BLaER1 (cell line): Measurements from ENCODE around the gene CENPE.
"Not testable (repeated sequence)": the region's sequence is repeated elsewhere in the genome, so short reads cannot be mapped to it uniquely, and the experiment has no call there.

Source experiments
- H3K27ac ChIP-seq: shearing (Covaris generic); formaldehyde crosslinking; 2 replicates; pipeline ENCODE4 v1.8.1; 2022
- H3K27me3 ChIP-seq: shearing (Covaris generic); formaldehyde crosslinking; 2 replicates; pipeline ENCODE4 v1.8.1; 2022
- H3K36me3 ChIP-seq: shearing (Covaris generic); formaldehyde crosslinking; 2 replicates; pipeline ENCODE4 v1.8.1; 2022
- H3K4me1 ChIP-seq: shearing (Covaris generic); formaldehyde crosslinking; 2 replicates; pipeline ENCODE4 v1.8.1; 2022
- H3K4me2 ChIP-seq: shearing (Covaris generic); formaldehyde crosslinking; 2 replicates; pipeline ENCODE4 v1.8.1; 2022
- H3K4me3 ChIP-seq: shearing (Covaris generic); formaldehyde crosslinking; 2 replicates; pipeline ENCODE4 v1.8.1; 2022
- H3K9ac ChIP-seq: shearing (Covaris generic); formaldehyde crosslinking; 2 replicates; pipeline ENCODE4 v1.8.1; 2022
- H3K9me3 ChIP-seq: shearing (Covaris generic); formaldehyde crosslinking; 2 replicates; pipeline ENCODE4 v1.8.1; 2022
- H4K20me1 ChIP-seq: shearing (Covaris generic); formaldehyde crosslinking; 2 replicates; pipeline ENCODE4 v1.8.1; 2022
- Cebpa-rat ChIP-seq: shearing (Covaris generic); IDR thresholded peaks from 2 replicates; pipeline ENCODE4 v1.8.1; 2022

The CENPE gene

DNA sequence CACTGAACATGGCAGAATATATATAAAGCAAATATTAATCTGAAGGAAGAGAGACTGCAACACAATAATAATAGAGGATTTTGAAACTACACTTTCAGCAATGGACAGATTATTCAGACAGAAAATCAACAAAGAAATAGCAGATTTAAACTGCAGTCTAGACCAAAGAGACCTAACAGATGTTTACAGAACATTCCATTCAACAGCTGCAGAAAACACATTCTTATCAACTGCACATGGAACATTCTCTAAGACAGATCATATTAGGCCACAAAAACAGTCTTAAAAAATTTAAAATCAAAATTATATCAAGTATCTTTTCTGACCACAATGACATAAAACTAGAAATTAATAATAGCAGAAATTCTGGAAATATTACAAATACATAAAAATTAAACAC is 27.1 kb downstream of the CENPE start:
- TF ChIP-seq Cebpa-rat: no peak
- peaks cover 5% of the 10 kb centered on the region; the same call in 1 of the 2 replicates for H4K20me1 ChIP-seq
- H3K27ac ChIP-seq: no peak overlapping the region
- H3K27me3 ChIP-seq: no peaks in the 10 kb centered on the region
- no peak overlapping the region for H3K9ac ChIP-seq
- H3K4me3 ChIP-seq: no peak overlapping the region
- H3K4me2 ChIP-seq: no peak overlapping the region
- no peaks in the 10 kb centered on the region for H3K4me1 ChIP-seq
- peaks cover 67% of the 10 kb centered on the region for H3K36me3 ChIP-seq
- peaks cover 23% of the 10 kb centered on the region for H3K9me3 ChIP-seq

DNA sequence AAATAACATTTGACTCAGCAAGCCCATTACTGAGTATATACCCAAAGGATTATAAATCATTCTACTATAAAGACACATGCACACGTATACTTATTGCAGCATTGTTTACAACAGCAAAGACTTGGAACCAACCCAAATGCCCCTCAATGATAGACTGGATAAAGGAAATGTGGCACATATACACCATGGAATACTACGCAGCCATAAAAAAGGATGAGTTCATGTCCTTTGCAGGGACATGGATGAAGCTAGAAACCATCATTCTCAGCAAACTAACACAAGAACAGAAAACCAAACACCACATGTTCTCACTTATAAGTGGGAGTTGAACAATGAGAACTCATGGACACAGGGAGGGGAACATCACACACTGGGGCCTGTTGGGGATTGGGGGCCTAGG is 28.4 kb downstream of the CENPE start:
- not testable (repeated sequence) for H3K4me1 ChIP-seq, H3K9ac ChIP-seq, H3K4me2 ChIP-seq, H3K27ac ChIP-seq, H4K20me1 ChIP-seq, H3K27me3 ChIP-seq, H3K4me3 ChIP-seq
- peaks cover 23% of the 10 kb centered on the region for H3K9me3 ChIP-seq
- H3K36me3 ChIP-seq: peaks cover 62% of the 10 kb centered on the region

DNA sequence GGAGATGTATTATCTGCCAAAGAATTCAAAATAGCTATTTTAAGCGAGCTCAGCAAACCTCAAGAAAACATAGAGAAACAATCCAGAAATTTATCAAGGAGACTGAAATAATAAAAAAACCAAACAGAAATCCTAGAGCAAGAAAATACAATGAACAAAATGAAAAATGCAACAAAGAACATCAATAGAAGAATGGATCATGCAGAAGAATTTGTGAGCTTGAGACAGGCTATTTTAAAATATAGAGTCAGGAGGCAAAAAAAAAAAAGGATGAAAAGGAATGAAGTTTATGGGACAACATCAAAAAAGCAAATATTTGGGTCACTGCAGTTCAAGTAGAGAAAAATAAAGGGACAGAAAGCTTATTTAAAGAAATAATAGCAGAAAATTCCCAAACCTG is 29.1 kb downstream of the CENPE start:
- H3K27me3 ChIP-seq: no peaks in the 10 kb centered on the region
- no peak for TF ChIP-seq Cebpa-rat
- no peak overlapping the region for H3K27ac ChIP-seq
- H3K9me3 ChIP-seq: peaks cover 23% of the 10 kb centered on the region
- no peaks in the 10 kb centered on the region for H3K4me1 ChIP-seq
- H3K36me3 ChIP-seq: peaks cover 59% of the 10 kb centered on the region
- no peak overlapping the region for H3K4me2 ChIP-seq
- no peak overlapping the region for H3K4me3 ChIP-seq
- peaks cover 5% of the 10 kb centered on the region; the same call in 1 of the 2 replicates for H4K20me1 ChIP-seq
- no peak overlapping the region for H3K9ac ChIP-seq

DNA sequence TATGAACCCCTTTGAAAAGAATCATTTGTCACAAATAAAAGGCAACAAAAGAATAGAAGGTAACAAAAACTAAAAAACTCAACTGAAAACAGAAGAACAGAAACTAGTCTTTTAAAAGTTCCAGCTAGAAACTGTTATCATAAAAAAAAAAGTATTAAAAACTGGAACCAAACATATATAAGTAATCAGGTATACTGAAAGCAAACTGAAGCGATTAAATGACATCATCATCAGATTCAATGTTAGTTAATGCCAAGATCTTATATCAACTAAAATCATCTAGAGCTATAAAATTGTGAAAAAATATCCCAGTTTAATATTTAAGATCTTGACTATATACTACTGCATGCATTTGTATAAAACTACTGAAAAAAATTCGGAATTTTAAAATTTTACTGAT is 36.0 kb downstream of the CENPE start:
- Histone ChIP-seq H3K4me3 (no peak overlapping the region), H3K4me1 (no peaks in the 10 kb centered on the region), H4K20me1 (no peaks in the 10 kb centered on the region), H3K9me3 (no peaks in the 10 kb centered on the region), H3K27me3 (no peaks in the 10 kb centered on the region), H3K27ac (no peak overlapping the region), H3K9ac (no peak overlapping the region), H3K36me3 (peaks cover 62% of the 10 kb centered on the region), H3K4me2 (no peak overlapping the region)
- TF ChIP-seq Cebpa-rat: no peak

DNA sequence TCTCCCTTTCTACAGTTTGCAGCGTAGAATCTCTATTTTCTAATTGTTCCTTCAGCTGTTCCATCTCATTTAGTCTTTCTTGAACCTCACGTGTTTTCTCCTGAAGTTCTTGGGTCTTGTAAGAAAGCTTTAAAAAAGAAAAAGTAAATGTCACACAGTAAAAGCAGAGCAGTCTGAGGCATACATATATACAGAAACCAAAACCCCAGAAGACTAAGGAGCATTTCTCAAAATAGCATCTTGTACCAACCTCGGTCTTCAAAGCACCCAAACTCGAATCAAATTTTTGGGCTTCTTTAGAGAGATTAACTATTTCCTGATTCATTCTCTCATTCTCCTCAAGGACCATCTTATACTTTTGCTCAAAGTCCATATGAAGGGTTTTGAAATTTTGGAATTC is 39.4 kb downstream of the CENPE start:
- Histone ChIP-seq H3K27me3 (no peaks in the 10 kb centered on the region), H3K4me1 (no peaks in the 10 kb centered on the region), H3K9ac (no peak overlapping the region), H3K27ac (no peak overlapping the region), H3K9me3 (peaks cover 7% of the 10 kb centered on the region), H3K4me2 (no peak overlapping the region), H3K4me3 (no peak overlapping the region), H4K20me1 (no peaks in the 10 kb centered on the region), H3K36me3 (peaks cover 79% of the 10 kb centered on the region)
- no peak for TF ChIP-seq Cebpa-rat

DNA sequence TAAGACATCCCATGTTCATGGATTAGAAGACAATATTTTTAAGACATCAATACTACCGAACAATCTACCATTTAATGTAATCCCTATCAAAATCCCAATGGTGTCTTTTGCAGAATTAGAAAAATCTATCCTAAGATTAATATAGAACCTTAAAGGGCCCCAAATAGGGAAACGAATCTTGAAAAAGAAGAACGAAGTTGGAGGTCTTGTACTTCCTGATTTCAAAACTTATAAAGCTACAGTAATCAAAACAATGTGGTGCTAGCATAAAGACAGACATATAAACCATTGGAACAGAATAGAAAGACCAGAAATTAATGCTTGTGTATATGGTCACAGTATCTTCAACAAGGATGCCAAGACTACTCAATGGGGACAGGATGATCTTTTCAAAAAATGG is 42.0 kb downstream of the CENPE start:
- Histone ChIP-seq H3K4me1 (no peaks in the 10 kb centered on the region), H3K9ac (no peak overlapping the region), H3K9me3 (peaks cover 7% of the 10 kb centered on the region), H3K27me3 (no peaks in the 10 kb centered on the region), H3K27ac (no peak overlapping the region), H3K36me3 (peaks cover 80% of the 10 kb centered on the region), H3K4me2 (no peak overlapping the region), H3K4me3 (no peak overlapping the region), H4K20me1 (no peaks in the 10 kb centered on the region)
- TF ChIP-seq Cebpa-rat: no peak

DNA sequence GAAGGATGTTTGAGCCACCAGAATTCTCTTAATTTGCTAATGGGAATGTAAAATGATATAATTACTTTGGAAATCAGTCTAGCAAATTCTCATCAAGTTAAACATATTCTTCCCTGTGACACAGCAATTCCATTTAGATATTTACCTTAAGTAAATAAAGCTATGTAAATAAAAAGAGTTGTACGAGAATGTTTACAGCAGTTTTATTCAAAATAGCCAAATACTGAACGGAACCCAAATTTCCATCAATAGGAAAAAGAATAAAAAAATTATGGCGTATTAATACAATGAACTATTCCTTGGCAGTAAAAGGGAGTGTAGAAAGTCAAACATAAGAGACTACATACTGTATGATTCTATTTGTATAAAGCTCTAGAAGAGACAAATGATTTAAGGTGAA is 45.8 kb downstream of the CENPE start:
- Histone ChIP-seq H4K20me1 (no peaks in the 10 kb centered on the region), H3K4me3 (no peak overlapping the region), H3K4me1 (no peaks in the 10 kb centered on the region), H3K9ac (no peak overlapping the region), H3K9me3 (peaks cover 7% of the 10 kb centered on the region), H3K27ac (no peak overlapping the region), H3K4me2 (no peak overlapping the region), H3K36me3 (peaks cover 82% of the 10 kb centered on the region), H3K27me3 (no peaks in the 10 kb centered on the region)
- TF ChIP-seq Cebpa-rat: no peak

DNA sequence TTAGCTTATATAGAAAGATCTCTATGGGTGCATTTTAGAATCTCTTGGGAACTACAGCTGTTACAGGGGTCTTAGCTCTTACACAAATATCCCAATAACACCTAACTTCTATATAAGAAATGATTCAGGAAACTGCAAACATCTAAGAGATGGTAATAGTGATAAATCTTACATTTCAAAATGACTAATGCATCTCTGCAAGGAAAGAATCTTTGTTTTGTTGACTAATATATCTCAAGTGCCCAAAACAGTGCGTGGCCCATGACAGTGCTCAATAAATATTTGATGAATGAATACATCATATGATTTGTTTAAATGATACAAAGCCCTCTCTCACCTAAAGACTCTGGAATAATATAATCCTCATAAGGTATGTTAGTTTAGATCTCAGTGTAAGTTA is 47.5 kb downstream of the CENPE start:
- TF ChIP-seq Cebpa-rat: no peak
- H3K9ac ChIP-seq: no peak overlapping the region
- no peaks in the 10 kb centered on the region for H3K27me3 ChIP-seq
- no peaks in the 10 kb centered on the region for H3K9me3 ChIP-seq
- H3K36me3 ChIP-seq: peaks cover 79% of the 10 kb centered on the region
- no peaks in the 10 kb centered on the region for H3K4me1 ChIP-seq
- H3K4me2 ChIP-seq: no peak overlapping the region
- H3K27ac ChIP-seq: no peak overlapping the region
- no peak overlapping the region for H3K4me3 ChIP-seq
- H4K20me1 ChIP-seq: no peaks in the 10 kb centered on the region

DNA sequence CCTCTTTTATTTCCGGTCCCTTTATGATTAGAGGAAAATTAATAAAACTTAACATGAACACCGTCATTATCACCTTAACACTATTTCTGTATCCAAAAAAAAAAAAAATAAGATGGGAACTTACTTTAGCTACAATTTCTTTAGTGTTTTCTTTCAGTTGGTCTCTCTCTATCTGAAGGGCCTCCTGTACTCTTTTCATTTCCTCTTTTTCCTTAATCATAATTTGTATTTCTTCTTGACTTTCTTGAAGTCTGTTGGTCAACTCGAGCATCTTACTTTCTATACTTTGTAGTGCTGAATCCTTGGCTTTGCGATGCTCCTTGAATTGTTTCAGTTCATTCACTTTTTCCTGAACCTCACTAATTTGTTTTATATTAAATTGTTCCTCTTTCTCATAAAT is 53.2 kb downstream of the CENPE start:
- H3K4me1 ChIP-seq: no peaks in the 10 kb centered on the region

DNA sequence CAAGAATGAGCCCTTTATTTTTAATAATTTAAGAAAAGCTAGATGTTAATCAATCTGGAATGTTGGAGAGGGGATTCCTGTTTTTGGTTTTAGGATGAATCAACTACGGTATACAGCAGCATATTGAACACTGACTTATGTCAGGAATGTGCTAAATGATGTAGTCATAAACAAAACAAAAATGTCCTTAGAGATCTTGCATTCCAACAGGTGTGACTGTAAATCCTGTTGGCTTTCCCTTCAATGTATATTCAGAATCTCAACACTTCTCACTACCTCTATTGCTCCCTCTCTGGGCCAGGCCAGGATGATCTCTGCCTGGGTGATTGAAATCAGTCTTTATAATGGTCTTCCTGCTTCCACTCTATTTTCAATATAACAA is 60.7 kb downstream of the CENPE start:
- Histone ChIP-seq H3K36me3 (peaks cover 74% of the 10 kb centered on the region), H3K27me3 (no peaks in the 10 kb centered on the region), H3K9me3 (no peaks in the 10 kb centered on the region), H3K4me2 (no peak overlapping the region), H3K4me3 (no peak overlapping the region), H4K20me1 (no peaks in the 10 kb centered on the region), H3K27ac (no peak overlapping the region), H3K9ac (no peak overlapping the region), H3K4me1 (no peaks in the 10 kb centered on the region)
- TF ChIP-seq Cebpa-rat: no peak

More for the DNA sequence above, 53.2 kb downstream of the CENPE start:
- H3K27me3 ChIP-seq: no peaks in the 10 kb centered on the region
- no peak overlapping the region for H3K4me3 ChIP-seq
- H3K27ac ChIP-seq: no peak overlapping the region
- no peaks in the 10 kb centered on the region for H3K9me3 ChIP-seq
- H4K20me1 ChIP-seq: no peaks in the 10 kb centered on the region
- no peak overlapping the region for H3K9ac ChIP-seq
- H3K36me3 ChIP-seq: peaks cover 88% of the 10 kb centered on the region
- no peak for TF ChIP-seq Cebpa-rat
- H3K4me2 ChIP-seq: no peak overlapping the region

DNA sequence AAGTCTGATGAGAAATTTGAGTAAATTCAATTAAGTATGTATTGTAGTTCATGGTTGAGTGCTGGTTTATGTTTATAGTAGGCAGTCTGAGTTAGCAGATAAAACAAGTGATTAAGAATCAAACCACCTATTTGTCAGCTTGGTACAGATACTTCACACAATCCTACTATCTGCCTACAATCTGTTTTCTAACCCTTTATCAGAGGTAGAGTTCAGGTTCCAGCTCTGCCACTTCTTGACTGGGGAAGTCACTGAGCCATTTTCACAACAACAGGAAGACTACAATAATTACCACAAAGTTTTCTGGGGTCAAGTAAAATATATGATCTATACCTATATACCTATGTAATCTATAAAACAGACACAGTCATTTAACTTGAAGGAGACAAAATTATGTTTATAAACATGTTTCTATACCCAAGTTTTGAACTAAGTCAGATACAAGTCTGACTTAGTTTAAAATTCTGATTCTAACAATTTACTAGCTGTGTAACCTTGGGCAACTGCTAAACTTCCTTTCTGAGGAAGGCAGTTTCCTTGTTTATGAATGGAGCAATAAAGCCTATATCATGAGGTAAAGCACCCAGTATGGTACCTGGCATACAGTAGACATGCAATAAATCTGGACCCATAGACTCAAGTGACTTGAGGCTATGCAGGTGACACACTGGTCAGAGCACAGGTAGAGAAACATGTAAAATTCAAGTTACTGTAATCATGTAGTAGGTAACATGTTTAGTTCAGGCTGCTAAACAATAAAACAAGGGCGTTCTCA is 61.3 kb downstream of the CENPE start:
- Histone ChIP-seq H3K27me3 (no peaks in the 10 kb centered on the region), H3K4me2 (no peak overlapping the region), H3K4me1 (no peaks in the 10 kb centered on the region), H3K4me3 (no peak overlapping the region), H3K27ac (no peak overlapping the region), H3K9me3 (no peaks in the 10 kb centered on the region), H4K20me1 (no peaks in the 10 kb centered on the region), H3K36me3 (peaks cover 73% of the 10 kb centered on the region), H3K9ac (no peak overlapping the region)
- no peak for TF ChIP-seq Cebpa-rat
